ENCODE data around the gene SPRYD3.
"Not testable (repeated sequence)": the region's sequence is repeated elsewhere in the genome, so short reads cannot be mapped to it uniquely, and the experiment has no call there.

Gene SPRYD3, protein sequence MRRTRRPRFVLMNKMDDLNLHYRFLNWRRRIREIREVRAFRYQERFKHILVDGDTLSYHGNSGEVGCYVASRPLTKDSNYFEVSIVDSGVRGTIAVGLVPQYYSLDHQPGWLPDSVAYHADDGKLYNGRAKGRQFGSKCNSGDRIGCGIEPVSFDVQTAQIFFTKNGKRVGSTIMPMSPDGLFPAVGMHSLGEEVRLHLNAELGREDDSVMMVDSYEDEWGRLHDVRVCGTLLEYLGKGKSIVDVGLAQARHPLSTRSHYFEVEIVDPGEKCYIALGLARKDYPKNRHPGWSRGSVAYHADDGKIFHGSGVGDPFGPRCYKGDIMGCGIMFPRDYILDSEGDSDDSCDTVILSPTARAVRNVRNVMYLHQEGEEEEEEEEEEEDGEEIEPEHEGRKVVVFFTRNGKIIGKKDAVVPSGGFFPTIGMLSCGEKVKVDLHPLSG

DNA sequence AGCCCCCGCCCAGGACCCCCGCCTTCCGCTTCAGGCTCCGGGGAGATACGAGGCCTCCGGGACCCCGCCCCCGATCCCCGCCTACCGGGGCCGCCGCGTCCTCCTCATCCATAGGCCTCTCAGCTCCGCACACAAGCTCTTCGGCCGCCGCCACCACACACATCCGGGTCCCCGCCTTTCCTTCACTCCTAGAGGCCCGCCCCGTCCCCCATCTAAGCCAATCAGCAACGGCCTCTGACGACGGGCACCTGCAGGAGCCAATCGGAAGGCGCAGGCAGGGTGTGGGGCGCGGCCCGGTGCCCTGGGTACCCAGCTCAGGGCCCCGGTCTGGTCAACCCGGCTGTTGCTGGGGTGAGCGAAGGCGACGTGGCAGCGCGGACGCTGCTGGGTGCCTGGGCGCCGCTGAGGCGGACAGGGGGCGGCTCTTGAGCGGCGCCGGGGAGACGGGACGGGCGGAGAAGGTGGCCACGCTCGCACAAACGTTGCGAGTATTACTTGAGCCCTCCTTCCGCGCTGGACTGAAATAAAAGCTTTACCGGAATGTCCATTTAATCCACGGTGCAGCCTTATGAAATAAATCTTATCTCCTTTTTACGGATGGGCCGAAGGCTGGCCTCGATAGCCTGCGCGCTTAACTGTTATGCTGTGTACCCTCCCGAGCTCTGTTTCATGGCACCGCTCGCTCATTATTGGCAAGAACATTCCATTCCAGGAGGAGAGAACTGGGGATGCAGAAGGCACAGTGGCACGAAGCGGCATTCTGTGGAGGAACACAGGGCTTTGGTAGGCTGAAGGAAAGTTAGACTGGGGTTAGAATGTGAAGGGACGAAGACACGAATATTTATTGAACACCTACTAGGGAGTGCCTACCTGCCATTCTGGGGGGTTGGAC lies at the start of gene SPRYD3:
TSS of gene SPRYD3 (minus strand) at position 165 of the 892 bp plus-strand sequence. CDS start at position 108, 57 bp downstream.
- in situ Hi-C loops (cut with MboI; ENCODE audit: low sequenced_read_pairs) = no loop called here

DNA sequence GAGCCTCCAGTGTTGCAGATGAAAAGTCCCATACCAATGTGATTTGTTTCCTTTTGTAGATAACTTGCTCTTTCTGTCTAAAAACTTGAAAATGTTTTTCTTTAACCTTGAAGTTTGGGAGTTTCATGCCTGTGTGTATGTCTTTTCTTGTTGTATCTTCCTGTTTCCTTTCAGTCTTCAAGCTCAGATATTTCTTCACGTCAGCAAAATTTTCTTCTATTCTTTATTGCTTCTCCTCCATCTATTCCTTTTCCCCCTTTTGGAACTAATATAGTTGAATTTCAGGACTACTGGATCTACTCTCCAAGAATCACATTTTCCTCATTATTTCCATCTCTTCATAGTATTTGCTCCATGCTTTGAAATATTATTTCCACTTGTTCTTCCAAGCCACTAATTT lies 48.0 kb upstream of the SPRYD3 start:
- in situ Hi-C loops (cut with MboI; ENCODE audit: low sequenced_read_pairs) = no loop called here

GRCh38 chr12:53124352-53124723 lies 45.1 kb upstream of the SPRYD3 start:
- in situ Hi-C loops (cut with MboI; ENCODE audit: low sequenced_read_pairs) = no loop called here

GRCh38 chr12:53123578-53124351 lies 44.6 kb upstream of the SPRYD3 start:
- in situ Hi-C loops (cut with MboI; ENCODE audit: low sequenced_read_pairs) = no loop called here

- in situ Hi-C loops (cut with MboI; ENCODE audit: low sequenced_read_pairs) = no loop called here
Observed at GRCh38 chr12:53122961-53123468, 43.8 kb upstream of the SPRYD3 start.

DNA sequence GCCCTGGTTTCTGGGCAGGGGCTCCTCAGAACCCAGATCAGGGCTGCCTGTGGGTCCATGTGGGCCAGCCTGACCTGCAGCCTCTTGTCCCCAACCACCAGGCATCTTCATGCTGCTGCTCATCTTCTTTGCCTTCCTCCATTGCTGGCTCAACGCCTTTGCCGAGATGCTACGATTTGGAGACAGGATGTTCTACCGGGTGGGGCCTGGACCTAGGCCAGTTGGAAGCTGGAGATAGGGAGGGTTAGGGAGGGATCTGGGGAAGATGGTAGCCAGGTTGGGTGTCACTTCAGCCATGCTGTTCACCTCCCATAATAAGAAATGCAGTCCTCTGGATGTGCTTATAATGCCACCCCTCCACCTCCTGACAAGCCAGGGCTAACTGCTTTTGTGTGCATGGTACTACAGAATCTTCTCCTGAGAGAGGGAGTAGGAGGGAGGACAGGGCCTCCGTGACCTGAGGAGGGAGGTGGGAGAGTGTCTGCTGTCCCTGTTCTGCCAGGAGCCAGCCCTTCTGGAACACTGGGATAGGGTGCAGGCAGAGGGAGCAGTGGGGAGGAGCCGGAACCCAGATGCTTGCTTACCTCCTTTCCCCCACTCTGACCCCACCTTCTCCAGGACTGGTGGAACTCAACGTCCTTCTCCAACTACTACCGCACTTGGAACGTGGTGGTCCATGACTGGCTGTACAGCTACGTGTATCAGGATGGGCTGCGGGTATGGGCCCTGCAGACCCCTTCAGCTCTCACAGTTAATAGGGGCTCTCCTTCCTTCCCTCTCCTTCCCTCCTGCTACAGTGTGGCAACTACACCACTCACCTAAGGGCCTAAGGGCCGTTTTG lies 41.7 kb upstream of the SPRYD3 start:
- in situ Hi-C loops (cut with MboI; ENCODE audit: low sequenced_read_pairs) = no loop called here

DNA sequence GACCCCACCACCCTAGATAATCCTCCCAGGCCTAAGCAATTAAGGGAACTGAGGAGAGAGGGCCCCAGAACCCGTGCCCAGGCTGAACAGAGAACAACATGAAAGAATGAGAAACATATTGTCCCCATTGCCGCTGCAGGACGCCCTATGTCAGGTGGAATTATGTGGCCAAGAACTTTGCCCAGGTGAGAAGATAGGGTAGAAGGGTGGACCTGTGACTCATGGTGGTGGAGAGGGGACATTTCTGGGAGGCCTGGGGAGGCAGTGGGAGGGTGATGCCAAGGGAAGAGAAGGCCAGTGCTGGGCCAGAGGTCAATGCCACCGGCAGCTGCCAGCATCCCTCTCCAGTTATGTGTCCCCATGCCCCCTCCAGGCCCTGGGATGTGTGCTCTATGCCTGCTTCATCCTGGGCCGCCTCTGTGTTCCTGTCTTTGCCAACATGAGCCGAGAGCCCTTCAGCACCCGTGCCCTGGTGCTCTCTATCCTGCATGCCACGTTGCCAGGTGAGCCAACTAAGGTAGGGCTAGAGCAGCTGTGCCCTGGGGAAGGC lies 39.6 kb upstream of the SPRYD3 start:
- in situ Hi-C loops (cut with MboI; ENCODE audit: low sequenced_read_pairs) = no loop called here

DNA sequence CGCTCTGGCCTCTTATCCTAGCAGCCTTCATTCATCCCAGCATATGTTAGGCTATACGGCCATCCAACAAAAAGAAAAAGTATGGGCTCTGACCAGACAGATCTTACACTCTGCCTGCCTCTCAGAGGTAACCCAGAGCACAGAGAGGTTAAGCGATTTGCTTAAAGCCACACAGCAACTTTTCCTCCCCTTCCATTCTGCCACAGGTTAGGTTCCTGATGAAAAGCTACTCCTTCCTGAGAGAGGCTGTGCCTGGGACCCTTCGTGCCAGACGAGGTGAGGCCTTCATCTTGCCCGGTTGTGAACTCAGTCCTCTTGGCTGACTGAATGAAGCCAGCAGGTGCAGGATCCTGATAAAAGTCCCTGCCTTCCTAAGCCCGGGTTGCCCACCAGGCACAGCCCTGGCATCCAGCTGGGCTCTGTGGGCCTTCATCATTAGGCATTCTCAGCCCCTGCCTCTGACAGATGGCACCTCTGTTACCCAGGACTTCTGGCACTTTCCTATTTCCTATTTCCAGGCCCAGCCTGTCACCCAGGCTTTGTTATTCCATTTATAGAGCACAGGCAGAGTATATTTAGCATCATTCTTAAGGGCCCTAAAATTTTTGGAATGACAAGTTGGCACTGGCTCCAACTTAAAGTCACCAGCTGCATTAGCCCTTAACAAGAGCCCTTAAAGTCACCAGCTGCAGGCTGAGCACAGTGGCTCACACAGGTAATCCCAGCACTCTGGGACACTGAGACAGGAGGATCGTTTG lies 36.9 kb upstream of the SPRYD3 start:
- in situ Hi-C loops (cut with MboI; ENCODE audit: low sequenced_read_pairs) = no loop called here

- in situ Hi-C loops (cut with MboI; ENCODE audit: low sequenced_read_pairs) = no loop called here
Observed at GRCh38 chr12:53115112-53115890, 36.1 kb upstream of the SPRYD3 start.

- in situ Hi-C loops (cut with MboI; ENCODE audit: low sequenced_read_pairs) = no loop called here
Observed at GRCh38 chr12:53113951-53114350, 34.8 kb upstream of the SPRYD3 start.

DNA sequence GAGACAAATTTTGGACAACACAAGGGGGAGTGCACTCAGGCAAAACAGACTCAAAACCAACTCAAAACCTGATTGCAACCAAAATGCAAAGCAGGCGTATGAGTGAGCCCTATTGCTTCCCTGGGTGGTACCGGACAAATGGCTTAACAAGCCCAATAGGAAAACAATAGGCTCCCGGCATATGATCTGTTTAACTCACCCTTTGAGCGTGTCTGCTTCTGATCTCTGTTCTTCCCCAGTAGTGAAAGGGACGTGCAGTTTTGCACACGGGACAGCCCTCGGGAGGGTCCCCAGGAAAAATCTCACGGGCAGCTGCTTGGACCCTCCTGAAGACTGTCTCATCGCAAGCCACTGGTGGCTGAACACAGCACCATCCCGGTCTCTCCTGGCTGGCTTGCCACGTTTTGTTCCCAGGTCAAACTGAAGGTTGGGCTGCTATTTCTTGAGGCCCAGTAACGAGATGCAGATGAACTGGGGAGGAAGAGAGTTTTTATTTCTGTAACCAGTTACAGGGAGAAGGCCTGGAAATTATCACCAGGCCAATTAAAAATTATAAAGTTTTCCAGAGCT lies 34.0 kb upstream of the SPRYD3 start:
- in situ Hi-C loops (cut with MboI; ENCODE audit: low sequenced_read_pairs) = no loop called here

DNA sequence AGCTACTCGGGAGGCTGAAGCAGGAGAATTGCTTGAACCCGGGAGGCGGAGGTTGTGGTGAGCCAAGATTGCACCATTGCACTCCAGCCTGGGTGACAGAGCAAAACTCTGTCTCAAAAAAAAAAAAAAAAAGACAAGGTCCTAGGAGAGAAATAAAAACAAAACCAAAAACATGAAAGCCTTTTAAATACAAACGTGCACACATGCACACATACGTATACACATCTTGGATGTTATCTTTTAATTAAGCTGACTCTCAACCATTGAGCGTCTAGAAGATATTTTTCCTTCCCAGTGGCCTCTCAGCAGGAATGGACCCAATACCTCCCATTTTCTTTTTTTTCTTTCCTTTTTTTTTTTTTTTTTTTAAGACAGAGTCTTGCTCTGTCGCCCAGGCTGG lies 33.2 kb upstream of the SPRYD3 start:
- in situ Hi-C loops (cut with MboI; ENCODE audit: low sequenced_read_pairs) = not testable (repeated sequence)

DNA sequence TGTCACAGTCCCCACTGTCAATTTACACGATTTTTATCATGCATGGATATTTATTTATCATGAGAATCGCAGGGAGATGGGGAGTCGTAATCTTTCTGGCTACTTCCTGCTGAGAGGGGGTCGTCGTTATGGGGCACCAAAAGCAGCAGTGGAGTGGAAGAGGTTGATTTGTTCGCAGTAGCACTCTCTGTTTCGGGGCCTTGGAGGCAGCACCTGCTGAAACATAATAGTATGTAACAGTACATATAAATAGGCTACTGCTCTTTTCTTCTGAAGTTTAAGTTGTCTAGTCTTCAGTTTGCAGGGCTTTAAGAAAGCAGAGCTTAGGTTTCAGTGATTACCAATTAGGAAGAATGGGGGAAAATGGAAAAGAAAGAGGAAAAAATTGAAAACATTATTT lies 27.9 kb upstream of the SPRYD3 start:
- in situ Hi-C loops (cut with MboI; ENCODE audit: low sequenced_read_pairs) = no loop called here

GRCh38 chr12:53105712-53106439 lies 26.7 kb upstream of the SPRYD3 start:
- in situ Hi-C loops (cut with MboI; ENCODE audit: low sequenced_read_pairs) = no loop called here

DNA sequence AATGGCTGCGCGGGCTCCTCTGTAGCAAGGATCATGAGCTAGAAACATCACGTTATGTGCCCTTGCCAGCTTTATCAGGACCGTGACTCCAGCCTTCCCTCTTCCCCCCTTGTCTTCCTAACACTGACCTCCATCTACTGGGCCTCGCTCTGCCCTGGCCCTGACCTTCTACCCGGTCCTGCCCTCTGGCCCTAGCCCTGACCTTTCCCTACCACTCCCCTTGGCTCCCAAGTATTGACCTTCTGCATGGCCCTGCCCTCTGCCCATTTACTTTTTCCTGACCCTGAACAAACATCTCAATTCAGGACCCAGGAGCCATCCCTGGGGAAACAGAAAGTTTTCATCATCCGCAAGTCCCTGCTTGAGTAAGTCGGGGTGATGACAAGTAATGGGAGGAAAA lies 26.1 kb upstream of the SPRYD3 start:
- in situ Hi-C loops (cut with MboI; ENCODE audit: low sequenced_read_pairs) = no loop called here

DNA sequence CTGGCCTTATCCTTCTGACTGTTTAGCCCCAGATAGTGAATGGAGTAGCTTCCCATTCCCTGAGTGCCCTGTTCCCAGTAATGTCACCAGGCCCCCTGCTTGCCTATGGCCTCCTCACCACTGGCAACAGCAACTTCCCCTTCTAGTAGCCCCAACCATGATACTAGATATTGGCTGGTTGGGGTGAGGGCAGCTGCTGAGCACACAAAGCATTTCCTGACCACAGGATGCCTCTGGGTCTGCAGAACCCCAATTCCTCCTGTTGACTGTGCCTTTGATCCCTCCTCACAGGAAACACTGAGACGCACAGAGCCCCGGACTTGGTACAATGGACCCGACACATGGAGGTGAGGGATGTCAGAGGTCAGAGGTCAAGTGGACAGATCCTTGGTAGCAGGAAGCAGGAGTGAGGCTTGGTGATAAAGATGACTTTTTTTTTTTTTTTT lies 24.7 kb upstream of the SPRYD3 start:
- in situ Hi-C loops (cut with MboI; ENCODE audit: low sequenced_read_pairs) = no loop called here

Measured in HL-60/S4 treated with phorbol 12-myristate 13-acetate at 8.2 ng/mL for 4 days and 3 days (cell line).